GM21717 (cell line): ENCODE results near the gene CAPN12.

Experiments used
- ATAC-seq: cut with Tn5 transposase; IDR thresholded peaks from one replicate; pipeline ENCODE4 v1.9.1; 2021; ENCODE audit warnings: mild to moderate bottlenecking, moderate library complexity; ENCODE audit not compliant: unreplicated experiment

Gene CAPN12

DNA sequence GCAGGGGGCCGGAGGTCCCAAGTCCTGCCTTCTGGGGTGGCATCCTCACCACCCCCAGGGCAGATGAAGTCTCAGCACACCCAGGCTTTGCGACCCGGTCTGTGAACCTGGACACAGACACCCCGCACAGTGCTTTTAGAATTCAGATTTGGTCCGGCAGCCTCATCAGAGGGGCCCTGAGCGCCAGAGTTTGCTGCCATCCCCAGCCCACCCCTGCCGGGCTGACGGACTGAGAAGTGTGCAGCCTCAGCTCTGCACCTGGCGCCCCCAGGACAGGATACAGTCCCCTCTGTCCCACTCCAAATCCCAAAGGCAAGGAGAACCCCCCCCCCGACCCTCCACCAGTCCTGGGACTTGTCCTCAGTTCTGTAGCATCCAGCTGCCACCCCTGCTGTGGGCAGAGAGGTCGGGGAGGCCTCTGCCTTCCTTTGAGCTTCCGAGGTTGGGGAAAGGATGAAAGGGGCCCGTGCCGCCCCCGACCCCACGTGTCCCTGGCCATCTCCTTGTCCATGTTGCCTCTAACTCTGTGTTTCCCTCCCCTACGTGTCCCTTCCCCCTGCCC lies 16.9 kb downstream of the CAPN12 start:
- ATAC-seq = no peak

DNA sequence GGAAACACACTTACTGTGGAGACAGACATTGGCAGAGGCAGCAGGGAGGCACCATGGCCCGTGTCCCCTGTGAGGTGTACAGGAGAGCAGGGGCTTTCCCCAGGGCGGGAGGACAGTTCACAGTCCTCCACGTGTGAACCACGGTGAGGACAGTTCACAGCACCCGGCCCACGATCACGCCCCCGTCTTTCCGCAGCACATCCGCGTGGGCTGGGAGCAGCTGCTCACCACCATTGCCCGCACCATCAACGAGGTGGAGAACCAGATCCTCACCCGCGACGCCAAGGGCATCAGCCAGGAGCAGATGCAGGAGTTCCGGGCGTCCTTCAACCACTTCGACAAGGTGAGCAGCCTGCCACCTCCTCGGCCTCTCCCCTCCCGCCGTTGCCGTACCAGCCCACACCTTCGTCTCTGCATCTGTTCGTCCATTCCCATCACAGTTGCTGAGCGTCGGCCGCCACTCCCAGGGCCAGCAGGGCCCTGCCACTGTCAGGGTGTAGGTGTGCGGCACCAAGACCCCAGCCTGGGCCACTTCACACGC lies 17.4 kb downstream of the CAPN12 start:
- ATAC-seq = no peak

- ATAC-seq = no peak
Measured at GRCh38 chr19:38726284-38726673, 18.0 kb downstream of the CAPN12 start.

DNA sequence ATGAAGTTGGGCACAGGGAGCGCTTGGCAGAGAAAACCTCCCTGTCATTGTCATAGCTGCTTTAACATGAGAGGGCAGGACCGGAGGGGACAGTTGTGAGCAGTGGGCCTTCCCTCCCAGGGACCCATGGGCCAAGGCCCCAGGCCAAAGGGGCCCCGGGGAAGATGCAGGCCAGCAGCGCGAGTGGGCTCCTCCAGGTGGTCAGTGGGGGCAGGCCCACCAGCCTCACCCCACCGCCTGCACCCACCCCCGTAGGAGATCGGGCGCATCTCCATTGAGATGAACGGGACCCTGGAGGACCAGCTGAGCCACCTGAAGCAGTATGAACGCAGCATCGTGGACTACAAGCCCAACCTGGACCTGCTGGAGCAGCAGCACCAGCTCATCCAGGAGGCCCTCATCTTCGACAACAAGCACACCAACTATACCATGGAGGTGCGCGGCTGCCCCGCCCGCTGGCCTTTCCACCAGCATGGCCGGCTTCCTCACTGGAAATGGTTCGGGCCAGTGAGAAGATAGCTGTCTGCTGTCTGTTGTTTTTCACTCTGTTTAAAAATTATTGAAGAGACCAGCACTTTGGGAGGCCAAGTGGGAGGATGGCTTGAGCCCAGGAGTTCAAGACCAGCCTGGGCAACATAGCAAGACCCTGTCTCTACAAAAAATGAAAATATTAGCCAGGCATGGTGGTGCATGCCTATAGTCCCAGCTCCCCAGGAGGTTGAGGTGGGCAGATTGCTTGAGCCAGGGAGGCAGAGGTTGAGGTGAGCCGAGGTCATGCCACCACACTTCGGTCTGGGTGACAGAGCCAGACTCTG lies 18.6 kb downstream of the CAPN12 start:
- no peak for ATAC-seq

GRCh38 chr19:38723990-38724854 lies 20.1 kb downstream of the CAPN12 start:
- ATAC-seq = no peak

DNA sequence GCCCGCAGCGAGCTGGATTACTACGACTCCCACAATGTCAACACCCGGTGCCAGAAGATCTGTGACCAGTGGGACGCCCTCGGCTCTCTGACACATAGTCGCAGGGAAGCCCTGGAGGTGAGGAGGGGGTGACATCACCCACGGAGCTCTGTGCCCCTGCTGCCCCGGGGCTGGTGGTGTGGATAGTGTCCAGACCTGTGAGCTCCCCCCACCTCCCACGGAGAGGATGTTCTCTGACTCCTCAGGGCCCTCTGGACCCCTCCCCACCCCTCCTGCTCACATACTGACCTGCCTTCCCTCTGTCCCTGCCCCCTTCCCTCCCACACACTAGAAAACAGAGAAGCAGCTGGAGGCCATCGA lies 20.7 kb downstream of the CAPN12 start:
- no peak for ATAC-seq

DNA sequence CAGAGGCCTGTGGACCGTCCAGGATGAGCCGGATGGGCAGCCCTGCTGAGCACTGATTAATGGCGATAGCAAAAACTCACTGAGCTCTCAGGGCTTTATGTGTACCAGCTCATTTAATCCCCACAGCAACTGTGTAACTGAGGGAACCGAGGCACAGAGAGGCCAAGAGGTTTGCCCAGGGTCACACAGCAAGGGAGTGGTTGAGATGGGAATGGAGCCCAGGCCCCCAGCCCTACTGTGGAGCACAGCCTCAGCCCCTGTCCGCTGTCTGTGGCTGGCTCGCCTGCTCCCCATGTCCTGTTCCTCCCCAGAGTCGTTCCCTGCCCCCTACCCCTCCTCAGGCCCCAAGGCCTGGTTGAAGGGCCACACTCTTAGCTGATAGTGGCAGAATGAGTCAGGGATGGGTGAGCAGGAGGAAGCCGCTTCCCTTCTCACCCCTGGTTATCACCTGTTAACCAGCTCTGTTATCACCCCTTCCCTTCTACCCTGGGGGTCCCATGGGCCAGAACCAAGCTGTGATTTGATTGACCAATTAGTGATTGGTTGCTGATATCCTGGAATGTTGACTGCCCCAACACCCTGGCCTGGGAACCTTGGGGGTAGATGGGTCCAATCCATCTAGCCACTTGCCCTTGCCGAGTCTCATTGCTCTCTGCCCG lies 21.2 kb downstream of the CAPN12 start:
- no peak for ATAC-seq

DNA sequence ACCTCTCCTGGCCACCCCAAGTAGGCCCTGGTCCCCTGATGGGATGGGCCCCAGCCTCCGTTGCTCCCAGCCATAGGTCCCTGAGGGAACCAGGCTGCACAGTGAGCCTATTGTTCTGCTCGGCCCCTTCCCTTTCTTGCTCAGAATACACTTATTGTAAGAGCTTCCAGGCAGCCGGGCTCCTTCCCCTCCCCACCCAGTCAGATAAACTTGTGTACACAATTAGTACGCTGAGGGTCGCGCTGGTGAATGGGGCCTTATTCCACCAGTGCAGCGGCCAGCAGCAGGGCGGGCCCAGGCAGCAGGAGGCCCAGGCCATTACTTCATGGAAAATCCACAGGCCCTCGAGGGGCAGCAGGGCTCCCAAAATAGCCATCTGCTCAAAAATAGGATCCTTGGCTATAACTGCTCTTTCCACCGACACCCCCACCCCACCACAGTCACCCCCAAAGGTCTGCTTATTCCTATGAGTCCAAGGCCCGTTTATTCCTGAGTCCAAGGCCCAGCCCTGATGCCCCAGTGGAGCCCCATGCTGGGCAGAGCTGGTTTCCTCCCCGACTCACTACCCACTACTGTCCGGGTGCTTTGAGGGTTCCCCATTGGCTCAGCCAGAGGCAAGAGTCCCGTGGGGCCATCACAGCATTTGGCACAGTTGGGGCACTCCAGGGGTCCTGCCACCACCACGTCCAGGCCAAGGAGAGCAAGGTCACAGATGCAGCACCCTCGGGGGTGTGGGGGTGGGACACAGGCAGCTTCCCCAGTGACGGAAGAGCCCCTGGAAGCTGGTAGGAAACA lies 22.1 kb downstream of the CAPN12 start:
- no peak for ATAC-seq

DNA sequence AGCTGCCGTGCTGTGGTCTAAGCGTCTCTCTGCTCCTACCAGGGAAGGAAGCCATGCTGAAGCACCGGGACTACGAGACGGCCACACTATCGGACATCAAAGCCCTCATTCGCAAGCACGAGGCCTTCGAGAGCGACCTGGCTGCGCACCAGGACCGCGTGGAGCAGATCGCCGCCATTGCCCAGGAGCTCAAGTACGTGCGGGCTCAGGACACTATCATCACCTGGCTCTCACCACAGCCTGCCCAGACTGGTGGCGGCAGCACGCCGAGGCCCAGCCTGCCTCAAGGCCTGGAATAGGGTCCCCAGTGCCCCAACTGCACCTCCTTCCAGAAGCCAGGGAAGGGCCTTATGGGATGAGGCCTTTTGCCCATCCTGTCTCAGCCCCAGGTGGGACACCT lies 22.8 kb downstream of the CAPN12 start:
- ATAC-seq = no peak

DNA sequence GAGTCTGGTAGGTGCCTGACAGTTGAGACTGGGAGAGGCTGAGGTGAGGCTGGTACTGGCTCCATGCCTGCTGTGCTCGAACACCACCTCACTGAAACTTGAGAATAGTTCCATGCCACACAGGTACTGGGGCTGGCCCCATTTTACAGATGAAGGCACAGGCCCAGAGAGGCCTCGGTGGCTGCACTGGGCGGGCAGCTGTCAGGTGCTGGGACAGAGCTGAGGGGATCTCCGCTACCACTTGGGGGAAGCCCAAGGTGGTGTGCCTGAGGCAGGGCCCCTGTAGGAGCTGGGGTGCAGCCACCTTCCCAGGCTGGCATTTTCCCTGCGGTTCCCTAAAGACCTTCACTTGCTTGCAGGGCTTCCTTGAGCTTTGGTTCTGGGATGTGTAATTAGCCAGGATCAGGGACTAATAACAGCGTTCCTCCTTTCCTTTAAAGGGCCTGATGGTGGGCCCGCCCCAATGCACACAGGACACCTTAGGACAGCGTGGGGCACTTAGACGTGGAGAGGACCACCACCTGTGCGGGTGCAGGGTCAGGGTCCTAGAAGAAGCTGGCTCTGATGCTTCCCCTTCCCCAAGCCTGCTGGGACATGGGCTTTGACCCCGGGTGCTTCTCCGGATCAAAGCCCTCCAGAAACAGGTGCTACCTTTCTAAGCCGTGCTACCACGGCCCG lies 23.6 kb downstream of the CAPN12 start:
- ATAC-seq = no peak

DNA sequence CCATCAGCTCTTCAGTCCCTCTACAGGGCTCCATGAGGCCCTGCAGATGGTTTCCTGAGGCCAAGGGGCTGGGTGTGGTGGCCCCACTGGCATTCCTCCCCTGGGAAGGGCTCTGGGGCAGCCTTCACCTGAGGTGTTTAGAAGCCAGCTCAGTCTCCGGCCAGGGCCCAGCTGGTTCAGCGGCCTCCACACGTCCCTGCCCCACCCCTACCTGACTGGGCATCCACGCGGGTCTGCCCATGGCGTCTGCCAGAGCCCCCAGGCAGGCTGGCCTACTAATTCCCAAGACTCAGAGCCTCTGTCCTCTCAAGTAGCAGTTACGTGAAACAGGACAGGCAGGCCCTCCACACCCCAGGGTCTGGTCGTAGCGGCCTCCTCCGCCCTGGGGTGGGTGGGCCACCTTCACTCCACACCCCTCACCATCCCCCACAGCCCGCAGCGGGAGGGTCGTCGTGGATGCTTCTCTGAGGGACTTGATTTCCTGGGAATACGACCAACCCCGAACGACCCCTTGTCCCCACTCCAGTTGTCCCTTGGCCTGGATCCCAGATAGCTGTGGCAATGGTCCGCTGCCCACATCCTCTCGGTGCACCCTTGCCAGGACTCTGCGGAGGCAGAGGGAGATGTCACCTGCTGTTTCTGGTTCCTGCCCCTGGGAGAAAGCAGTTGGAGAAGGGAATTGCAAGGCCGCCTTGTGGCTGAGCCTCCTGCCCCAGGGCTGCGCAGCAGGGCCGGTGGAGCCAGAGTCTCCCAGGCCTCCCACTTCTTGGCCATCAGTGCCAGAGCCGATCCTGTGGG lies 24.3 kb downstream of the CAPN12 start:
- no peak for ATAC-seq

DNA sequence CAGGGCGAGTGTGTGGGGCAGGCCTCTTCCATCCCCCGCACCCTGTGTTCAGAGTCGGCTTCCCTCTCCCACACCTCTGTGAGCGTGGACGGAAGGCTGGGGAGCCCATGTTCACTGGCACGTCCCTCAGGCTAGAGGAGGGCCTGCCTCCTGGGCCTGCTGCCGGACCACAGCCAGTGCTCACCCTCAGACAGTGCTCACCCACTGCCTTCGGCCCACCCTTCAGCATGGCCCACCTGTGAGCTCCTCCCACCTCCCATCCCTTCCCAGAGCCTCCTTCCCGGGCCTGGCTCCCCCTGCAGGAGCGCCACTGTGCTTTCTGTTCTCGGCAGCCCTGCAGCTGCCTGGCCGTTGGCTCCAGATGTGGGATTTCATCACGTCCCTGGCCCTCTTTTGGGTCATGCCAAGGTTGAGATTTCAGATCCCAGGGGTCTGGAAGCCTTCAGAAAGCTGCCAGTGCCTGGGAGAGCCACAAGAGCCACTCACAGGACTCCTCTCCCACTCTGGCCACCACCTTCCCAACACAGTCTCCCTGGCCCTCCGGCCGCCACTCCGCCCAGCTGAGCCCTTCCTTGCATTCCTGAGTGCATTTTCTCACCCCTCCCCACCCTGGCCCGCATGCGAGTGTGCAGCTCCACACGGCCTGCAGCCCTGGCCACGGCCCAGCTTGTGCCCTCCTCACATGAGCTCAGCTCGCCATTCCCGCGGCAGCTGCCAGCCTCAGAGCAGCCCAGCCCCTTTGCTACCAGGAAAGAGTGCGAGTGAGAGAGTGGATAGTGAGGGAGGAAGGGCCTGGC lies 25.3 kb downstream of the CAPN12 start:
- ATAC-seq = no peak

- ATAC-seq = no peak
Measured at GRCh38 chr19:38717855-38718254, 26.4 kb downstream of the CAPN12 start.

DNA sequence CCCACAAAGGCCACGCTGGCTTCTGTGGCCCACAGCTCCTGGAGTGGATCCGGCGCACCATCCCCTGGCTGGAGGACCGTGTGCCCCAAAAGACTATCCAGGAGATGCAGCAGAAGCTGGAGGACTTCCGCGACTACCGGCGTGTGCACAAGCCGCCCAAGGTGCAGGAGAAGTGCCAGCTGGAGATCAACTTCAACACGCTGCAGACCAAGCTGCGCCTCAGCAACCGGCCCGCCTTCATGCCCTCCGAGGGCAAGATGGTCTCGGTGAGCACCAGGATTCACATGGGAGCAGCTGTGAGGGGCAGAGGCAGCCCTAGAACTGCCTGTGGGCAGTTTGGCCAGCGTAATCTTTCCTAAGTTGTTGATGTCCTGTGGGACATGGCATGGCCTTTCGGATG lies 27.2 kb downstream of the CAPN12 start:
- ATAC-seq = no peak

GRCh38 chr19:38715555-38715954 lies 28.7 kb downstream of the CAPN12 start:
- no peak for ATAC-seq

GRCh38 chr19:38714354-38714778 lies 29.9 kb downstream of the CAPN12 start:
- no peak for ATAC-seq

DNA sequence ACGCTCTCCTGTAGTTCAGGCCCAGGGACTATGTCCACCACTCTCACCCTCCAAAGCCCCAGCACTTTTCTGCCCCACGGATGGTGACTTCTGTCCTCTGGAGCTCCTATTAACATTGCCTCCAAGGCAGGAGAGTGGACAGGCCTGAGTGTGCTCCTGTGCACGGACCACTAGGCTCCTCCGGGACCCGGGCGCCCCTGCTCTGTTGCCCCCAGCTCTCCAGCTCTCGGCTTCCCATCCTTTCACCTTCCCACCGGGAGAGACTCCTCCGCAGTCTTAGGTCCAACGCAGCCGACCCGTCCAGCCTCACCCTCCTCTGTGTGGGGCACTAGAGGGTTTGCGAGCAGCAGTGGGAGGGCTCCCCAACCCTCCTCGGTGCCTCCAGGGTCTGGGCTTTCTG lies 30.4 kb downstream of the CAPN12 start:
- ATAC-seq = no peak

- ATAC-seq = no peak
Measured at GRCh38 chr19:38713227-38713649, 31.0 kb downstream of the CAPN12 start.
